GM23248 (cell line): Measurements from ENCODE around the gene KIAA2012. TPM values are rescaled to one million over a fixed set of nuclear protein-coding genes. Genes with fewer than 3 reads are reported as not detected.
A peak's percentile ranks its signal among the peaks of the same experiment; 100 is the strongest.

Experiments used
- DNase-seq: peaks from one replicate; pipeline ENCODE4 v3.0.0-alpha.2; 2015
- H2AFZ ChIP-seq: fragments of 200-600 bp; sonication (generic); 2 replicates; pipeline ENCODE4 v1.6.1; 2016; ENCODE audit warnings: antibody characterized with exemption
- H3F3A ChIP-seq: fragments of 200-600 bp; sonication (generic); 2 replicates; pipeline ENCODE4 v1.6.1; 2016; ENCODE audit warnings: mild to moderate bottlenecking, antibody characterized with exemption, mixed run types; ENCODE audit not compliant: insufficient read depth
- H3K27ac ChIP-seq: fragments of 200-600 bp; sonication (generic); 2 replicates; pipeline ENCODE4 v1.5.1; 2016; ENCODE audit warnings: mild to moderate bottlenecking
- H3K27me3 ChIP-seq: fragments of 200-600 bp; sonication (generic); replicated peaks from 2 replicates; pipeline ENCODE4 v1.6.1; 2016; ENCODE audit warnings: mild to moderate bottlenecking; ENCODE audit not compliant: insufficient read depth
- H3K36me3 ChIP-seq: fragments of 200-600 bp; sonication (generic); 2 replicates; pipeline ENCODE4 v1.6.1; 2016; ENCODE audit warnings: low read depth, mild to moderate bottlenecking
- H3K4me1 ChIP-seq: fragments of 200-600 bp; sonication (generic); 2 replicates; pipeline ENCODE4 v1.6.1; 2016; ENCODE audit warnings: mild to moderate bottlenecking; ENCODE audit not compliant: insufficient read depth
- H3K4me2 ChIP-seq: fragments of 200-600 bp; sonication (generic); one replicate; pipeline ENCODE4 v1.6.1; 2016; ENCODE audit warnings: mild to moderate bottlenecking; ENCODE audit not compliant: unreplicated experiment
- H3K4me3 ChIP-seq: fragments of 200-600 bp; sonication (generic); 2 replicates; pipeline ENCODE4 v1.5.1; 2016; ENCODE audit warnings: mild to moderate bottlenecking
- H3K79me2 ChIP-seq: fragments of 200-600 bp; sonication (generic); 2 replicates; pipeline ENCODE4 v1.6.1; 2016; ENCODE audit warnings: mild to moderate bottlenecking; ENCODE audit not compliant: insufficient read depth
- H3K9ac ChIP-seq: fragments of 200-600 bp; sonication (generic); 2 replicates; pipeline ENCODE4 v1.6.1; 2016; ENCODE audit warnings: mild to moderate bottlenecking
- H3K9me2 ChIP-seq: fragments of 200-600 bp; sonication (generic); 2 replicates; pipeline ENCODE4 v1.6.1; 2016; ENCODE audit warnings: mixed run types, mild to moderate bottlenecking, moderate library complexity; ENCODE audit not compliant: insufficient read depth
- H3K9me3 ChIP-seq: fragments of 200-600 bp; sonication (generic); one replicate; pipeline ENCODE4 v1.6.1; 2017; ENCODE audit warnings: low read depth
- H4K20me1 ChIP-seq: fragments of 200-600 bp; sonication (generic); 2 replicates; pipeline ENCODE4 v1.6.0; 2016; ENCODE audit not compliant: insufficient read depth
- EZH2 ChIP-seq: fragments of 200-600 bp; sonication (generic); IDR thresholded peaks from 2 replicates; pipeline ENCODE4 v1.6.1; 2018; ENCODE audit warnings: antibody characterized with exemption, mild to moderate bottlenecking; ENCODE audit not compliant: insufficient read depth, poor library complexity, severe bottlenecking
- EZH2phosphoT487 ChIP-seq: fragments of 200-600 bp; sonication (generic); IDR thresholded peaks from 2 replicates; pipeline ENCODE4 v1.6.1; 2018; ENCODE audit warnings: antibody characterized with exemption, moderate library complexity, mild to moderate bottlenecking, low read depth; ENCODE audit not compliant: insufficient read depth
- WGBS, 2 experiments: methylation state at CpG; one replicate each; pipeline ENCODE4 v1.1.6; 2015 to 2017; ENCODE audit warnings: low lambda C conversion rate in 2 of 2, low coverage in 1 of 2; ENCODE audit errors: missing lambda C conversion rate in 2 of 2; 5-methylcytosine and 5-hydroxymethylcytosine counted together
- in situ Hi-C: fragments of 300-500 bp; cut with MboI; formaldehyde crosslinking; loops from 2 replicates; pipeline ENCODE4 v1.15.0; 2020
- polyA plus RNA-seq: library from polyadenylated mRNA; unstranded; fragments of >200 nt; fragmentation: Nextera tagmentation; extraction: Ambion mirVana; gene quantifications from 2 replicates; pipeline ENCODE4 v1.2.1, GENCODE V29; 2016
- total RNA-seq: library from RNA; depleted of rRNA; stranded (reverse); fragments of >200 nt; shearing (Covaris generic); gene quantifications from 2 replicates; pipeline ENCODE4 v1.2.3, GENCODE V29; 2014

The KIAA2012 gene
- total and polyA plus RNA-seq, 2 experiments from 2014 or later: 0.18 TPM; not detected in 1

GRCh38 chr2:202152104-202152715 lies 79.2 kb downstream of the KIAA2012 start:
- Histone ChIP-seq H3K9me2 (no peaks in the 10 kb centered on the region), H3K9ac (no peak overlapping the region), H4K20me1 (no peaks in the 10 kb centered on the region), H3K4me2 (peak overlapping the region; percentile 42), H3K4me3 (0 out of 2 replicates have a peak overlapping the region, but pooled peaks have one; percentile 4), H3K79me2 (no peaks in the 10 kb centered on the region), H3F3A (peaks cover 40% of the 10 kb centered on the region), H3K4me1 (peaks cover 50% of the 10 kb centered on the region), H3K27me3 (no peaks in the 10 kb centered on the region), H3K27ac (peak overlapping the region; percentile 29), H2AFZ (no peak overlapping the region), H3K36me3 (no peaks in the 10 kb centered on the region), H3K9me3 (no peaks in the 10 kb centered on the region)
- peak; percentile 75 for DNase-seq
- WGBS, 2 experiments: 15 to 26% methylated on average over 5 of the region's 5 CpGs
- in situ Hi-C loops: no loop called here
- TF ChIP-seq EZH2 (no peak), EZH2phosphoT487 (no peak)

GRCh38 chr2:202154613-202155012 lies 81.6 kb downstream of the KIAA2012 start:
- TF ChIP-seq EZH2 (no peak), EZH2phosphoT487 (no peak)
- Histone ChIP-seq H2AFZ (no peak overlapping the region), H3K4me2 (no peak overlapping the region), H3K9me2 (no peaks in the 10 kb centered on the region), H3K4me3 (no peak overlapping the region), H3K4me1 (peaks cover 26% of the 10 kb centered on the region), H3K79me2 (no peaks in the 10 kb centered on the region), H3K36me3 (no peaks in the 10 kb centered on the region), H3K27ac (no peak overlapping the region), H4K20me1 (no peaks in the 10 kb centered on the region), H3K27me3 (no peaks in the 10 kb centered on the region), H3K9me3 (no peaks in the 10 kb centered on the region), H3F3A (peaks cover 20% of the 10 kb centered on the region), H3K9ac (no peak overlapping the region)
- DNase-seq: no peak
- WGBS, 2 experiments: 88 to 90% methylated on average over 9 of the region's 9 CpGs
- in situ Hi-C loops: no loop called here

- peaks cover 16% of the 10 kb centered on the region for H3F3A ChIP-seq
- no peak overlapping the region for H3K4me3 ChIP-seq
- H3K79me2 ChIP-seq: no peaks in the 10 kb centered on the region
- no peaks in the 10 kb centered on the region for H3K36me3 ChIP-seq
- H3K27me3 ChIP-seq: no peaks in the 10 kb centered on the region
- 76 to 81% methylated on average over 4 of the region's 4 CpGs for WGBS, 2 experiments
- H3K9me3 ChIP-seq: no peaks in the 10 kb centered on the region
- H3K4me1 ChIP-seq: peaks cover 13% of the 10 kb centered on the region
- DNase-seq: no peak
- H3K27ac ChIP-seq: no peak overlapping the region
- H2AFZ ChIP-seq: no peak overlapping the region
- no peak overlapping the region for H3K4me2 ChIP-seq
- no peak for TF ChIP-seq EZH2phosphoT487
- no peak for TF ChIP-seq EZH2
- H4K20me1 ChIP-seq: no peaks in the 10 kb centered on the region
- in situ Hi-C loops: no loop called here
- H3K9me2 ChIP-seq: no peaks in the 10 kb centered on the region
- H3K9ac ChIP-seq: no peak overlapping the region
Measured at GRCh38 chr2:202157211-202157990, 84.3 kb downstream of the KIAA2012 start.

- H3F3A ChIP-seq: 0 out of 2 replicates have a peak, but pooled peaks cover 8% of the 10 kb centered on the region
- H3K9ac ChIP-seq: no peak overlapping the region
- no peaks in the 10 kb centered on the region for H3K36me3 ChIP-seq
- no peaks in the 10 kb centered on the region for H3K9me3 ChIP-seq
- no peaks in the 10 kb centered on the region for H3K9me2 ChIP-seq
- H3K79me2 ChIP-seq: no peaks in the 10 kb centered on the region
- H2AFZ ChIP-seq: no peak overlapping the region
- in situ Hi-C loops: no loop called here
- H3K4me3 ChIP-seq: no peak overlapping the region
- H3K27ac ChIP-seq: no peak overlapping the region
- TF ChIP-seq EZH2: no peak
- TF ChIP-seq EZH2phosphoT487: no peak
- H4K20me1 ChIP-seq: no peaks in the 10 kb centered on the region
- WGBS, 2 experiments: 58 to 61% methylated on average over 5 of the region's 5 CpGs
- H3K27me3 ChIP-seq: no peaks in the 10 kb centered on the region
- H3K4me2 ChIP-seq: no peak overlapping the region
- peak; percentile 43 for DNase-seq
- H3K4me1 ChIP-seq: peaks cover 1% of the 10 kb centered on the region
Measured at GRCh38 chr2:202158796-202159195, 85.7 kb downstream of the KIAA2012 start.
